ENCODE results near the gene EFHC1. TPM values are rescaled to one million over a fixed set of nuclear protein-coding genes. Genes with fewer than 3 reads are reported as not detected.

EFHC1 gene
- total and polyA plus RNA-seq, 7 donors, result 1.8 to 38.5 (median 15.9) TPM

DNA sequence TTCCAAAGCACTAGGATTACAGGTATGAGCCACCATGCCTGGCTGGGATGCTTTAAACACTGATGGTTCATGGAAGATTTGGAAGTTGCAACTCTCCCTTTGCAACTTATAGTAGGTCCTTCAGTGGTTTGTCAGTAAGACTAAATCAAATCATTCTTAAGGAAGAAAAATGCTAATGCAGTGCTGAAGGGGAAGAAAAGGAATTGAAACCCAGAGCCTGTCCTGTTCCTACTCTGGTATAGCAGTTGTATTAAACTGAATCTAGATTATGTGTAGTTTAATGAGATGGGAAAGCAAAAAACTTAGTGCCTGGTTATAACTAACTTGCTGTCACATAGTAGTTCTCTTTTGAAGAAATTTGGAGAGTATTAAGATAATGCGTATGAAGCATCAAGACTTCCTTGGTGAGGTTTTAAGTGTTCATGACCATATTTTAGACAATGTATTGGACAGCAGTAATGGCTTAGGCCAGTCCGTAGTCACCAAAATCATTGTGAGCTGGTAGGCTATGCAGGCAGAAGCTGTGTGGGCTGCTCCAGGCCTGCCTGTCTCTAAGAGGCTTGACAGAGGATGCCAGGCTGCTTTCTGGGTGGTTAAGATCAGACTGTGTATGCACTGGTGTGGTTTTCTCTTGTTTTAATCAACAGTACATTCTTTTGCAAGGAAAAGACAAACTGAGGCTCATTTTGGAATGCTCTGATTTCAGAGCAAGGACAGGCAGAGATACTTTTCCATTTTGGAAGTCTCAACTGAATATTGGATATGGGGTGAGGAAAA lies 44.2 kb upstream of the EFHC1 start:
- Histone ChIP-seq H3K9me3 (no peaks in the 10 kb centered on the region), H3K4me1 (peaks cover 0 to 27% (median 0%) of the 10 kb centered on the region in 4 donors), H3K27ac (peak overlapping the region in 1 of 4 donors; percentile 31), H3K27me3 (no peaks in the 10 kb centered on the region), H3K4me3 (no peak overlapping the region), H3K36me3 (no peaks in the 10 kb centered on the region)
- no peak for DNase-seq
- WGBS, 2 donors, result 88 to 95% methylated on average over 2 of the region's 2 CpGs
- intact Hi-C loops (cut with DNase I), result no loop called here
- TF ChIP-seq POLR2AphosphoS5 (IDR thresholded peaks at IDR 0.05), result no peak
- no peak for TF ChIP-seq POLR2A (IDR thresholded peaks at IDR 0.05)
- no peak for TF ChIP-seq EP300 (IDR thresholded peaks at IDR 0.05)
- TF ChIP-seq, protein P1, sequence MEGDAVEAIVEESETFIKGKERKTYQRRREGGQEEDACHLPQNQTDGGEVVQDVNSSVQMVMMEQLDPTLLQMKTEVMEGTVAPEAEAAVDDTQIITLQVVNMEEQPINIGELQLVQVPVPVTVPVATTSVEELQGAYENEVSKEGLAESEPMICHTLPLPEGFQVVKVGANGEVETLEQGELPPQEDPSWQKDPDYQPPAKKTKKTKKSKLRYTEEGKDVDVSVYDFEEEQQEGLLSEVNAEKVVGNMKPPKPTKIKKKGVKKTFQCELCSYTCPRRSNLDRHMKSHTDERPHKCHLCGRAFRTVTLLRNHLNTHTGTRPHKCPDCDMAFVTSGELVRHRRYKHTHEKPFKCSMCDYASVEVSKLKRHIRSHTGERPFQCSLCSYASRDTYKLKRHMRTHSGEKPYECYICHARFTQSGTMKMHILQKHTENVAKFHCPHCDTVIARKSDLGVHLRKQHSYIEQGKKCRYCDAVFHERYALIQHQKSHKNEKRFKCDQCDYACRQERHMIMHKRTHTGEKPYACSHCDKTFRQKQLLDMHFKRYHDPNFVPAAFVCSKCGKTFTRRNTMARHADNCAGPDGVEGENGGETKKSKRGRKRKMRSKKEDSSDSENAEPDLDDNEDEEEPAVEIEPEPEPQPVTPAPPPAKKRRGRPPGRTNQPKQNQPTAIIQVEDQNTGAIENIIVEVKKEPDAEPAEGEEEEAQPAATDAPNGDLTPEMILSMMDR (IDR thresholded peaks at IDR 0.05), result no peak

DNA sequence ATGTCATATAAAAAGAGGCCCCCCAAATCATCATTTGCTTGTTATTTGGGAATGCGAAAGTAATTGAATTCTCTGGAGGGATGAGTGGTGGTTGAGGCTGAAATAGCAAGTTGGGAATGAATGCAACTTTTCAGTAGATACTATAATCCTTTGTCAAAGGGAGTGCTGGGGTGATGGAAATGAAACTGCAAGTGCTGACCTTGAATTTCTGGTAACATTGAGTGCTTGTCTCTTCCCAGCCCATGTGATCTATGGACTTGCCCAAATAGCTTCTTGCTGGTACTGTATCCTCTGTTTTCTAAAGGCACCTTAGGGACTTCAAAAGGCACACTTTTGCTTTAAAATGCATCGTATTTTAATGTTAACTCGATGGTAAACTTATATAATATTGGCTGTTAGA lies 43.4 kb upstream of the EFHC1 start:
- H3K4me3 ChIP-seq, result no peak overlapping the region
- H3K4me1 ChIP-seq, result peaks cover 0 to 26% (median 0%) of the 10 kb centered on the region in 4 donors
- H3K9me3 ChIP-seq, result no peaks in the 10 kb centered on the region
- TF ChIP-seq EP300 (IDR thresholded peaks at IDR 0.05), result no peak
- TF ChIP-seq, protein P1 (IDR thresholded peaks at IDR 0.05), result no peak
- no peak for TF ChIP-seq POLR2AphosphoS5 (IDR thresholded peaks at IDR 0.05)
- DNase-seq, result no peak
- 85 to 95% methylated on average over 3 of the region's 3 CpGs for WGBS, 2 donors
- H3K36me3 ChIP-seq, result no peaks in the 10 kb centered on the region
- intact Hi-C loops (cut with DNase I), result no loop called here
- no peaks in the 10 kb centered on the region for H3K27me3 ChIP-seq
- peak overlapping the region in 2 of 4 donors; percentile 8 to 31 for H3K27ac ChIP-seq

DNA sequence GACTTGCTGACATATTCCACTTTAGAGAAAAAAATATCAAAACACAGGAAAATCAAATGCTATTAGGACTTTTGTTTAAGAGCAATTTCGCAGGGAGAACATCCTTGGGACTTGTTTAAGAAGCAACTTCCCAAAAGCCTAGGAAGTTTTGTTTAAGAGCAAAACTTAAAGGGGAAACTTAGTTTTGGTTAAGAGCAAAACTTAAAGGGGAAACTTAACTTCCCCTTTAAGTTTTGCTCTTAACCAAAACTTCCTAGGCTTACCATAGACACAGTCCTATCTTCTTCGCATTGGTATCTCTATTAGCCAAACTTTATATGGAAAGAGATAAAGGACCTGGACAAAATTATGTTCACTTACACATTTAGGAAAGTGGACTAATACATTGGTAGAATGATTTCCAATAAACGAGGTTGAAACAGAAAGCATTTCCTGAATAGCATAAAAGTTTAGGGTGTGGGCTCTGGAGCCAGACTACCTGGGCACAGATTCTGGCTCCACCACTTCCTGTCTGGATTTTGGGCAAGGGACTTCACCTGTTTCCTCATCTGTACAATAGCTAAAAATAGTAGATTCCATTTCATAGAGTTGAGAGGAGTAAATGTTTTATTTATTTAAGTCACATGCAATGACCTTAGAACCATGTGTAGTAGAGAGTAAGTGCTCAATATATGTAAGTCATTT lies 42.5 kb upstream of the EFHC1 start:
- intact Hi-C loops (cut with DNase I), result no loop called here
- peaks cover 0 to 20% (median 0%) of the 10 kb centered on the region in 4 donors for H3K4me1 ChIP-seq
- H3K4me3 ChIP-seq, result no peak overlapping the region
- no peaks in the 10 kb centered on the region for H3K36me3 ChIP-seq
- H3K27ac ChIP-seq, result peak overlapping the region in 2 of 4 donors; percentile 8 to 15
- no peaks in the 10 kb centered on the region for H3K9me3 ChIP-seq
- TF ChIP-seq EP300 (IDR thresholded peaks at IDR 0.05), result no peak
- no peak for TF ChIP-seq POLR2AphosphoS5 (IDR thresholded peaks at IDR 0.05)
- TF ChIP-seq POLR2A (IDR thresholded peaks at IDR 0.05), result no peak
- TF ChIP-seq, protein P1 (IDR thresholded peaks at IDR 0.05), result no peak
- DNase-seq, result no peak
- H3K27me3 ChIP-seq, result no peaks in the 10 kb centered on the region
- WGBS, 2 donors, result 38 to 57% methylated on average over 3 of the region's 3 CpGs

DNA sequence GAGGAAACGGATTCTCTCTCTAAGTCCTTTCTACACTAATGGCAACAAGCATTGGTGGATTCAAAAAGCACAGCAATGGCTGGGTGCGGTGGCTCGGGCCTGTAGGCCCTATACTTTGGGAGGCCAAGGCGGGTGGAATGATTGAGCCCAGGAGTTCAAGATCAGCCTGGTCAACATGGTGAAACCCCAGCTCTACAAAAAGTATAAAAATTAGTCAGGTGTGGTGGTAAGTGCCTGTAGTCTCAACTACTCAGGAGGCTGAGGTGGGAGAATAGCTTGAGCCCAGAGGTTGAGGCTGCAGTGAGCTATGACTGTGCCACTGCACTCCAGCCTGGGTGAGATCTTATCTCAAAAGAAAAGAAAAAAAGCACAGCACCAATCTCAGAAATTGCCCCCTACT lies 38.9 kb upstream of the EFHC1 start:
- H3K27ac ChIP-seq, result no peak overlapping the region
- 89 to 94% methylated on average over 4 of the region's 4 CpGs for WGBS, 2 donors
- peaks cover 0 to 16% (median 0%) of the 10 kb centered on the region in 4 donors for H3K4me1 ChIP-seq
- DNase-seq, result no peak
- no peaks in the 10 kb centered on the region for H3K36me3 ChIP-seq
- intact Hi-C loops (cut with DNase I), result no loop called here
- H3K27me3 ChIP-seq, result no peaks in the 10 kb centered on the region
- no peaks in the 10 kb centered on the region for H3K9me3 ChIP-seq
- TF ChIP-seq EP300 (IDR thresholded peaks at IDR 0.05) (no peak), POLR2AphosphoS5 (IDR thresholded peaks at IDR 0.05) (no peak), POLR2A (IDR thresholded peaks at IDR 0.05) (no peak)
- TF ChIP-seq, protein P1 (IDR thresholded peaks at IDR 0.05), result no peak
- H3K4me3 ChIP-seq, result no peak overlapping the region
